Muscle layer of colon (tissue), 2 donors: ENCODE data around the gene TIMM10B.
"Not testable (repeated sequence)": the region's sequence is repeated elsewhere in the genome, so short reads cannot be mapped to it uniquely, and the experiment has no call there.

ENCODE experiments used
- H3K27ac ChIP-seq: one replicate; pipeline ENCODE4 v1.7.0; 2013; ENCODE audit warnings: low read depth, mild to moderate bottlenecking, low read length, moderate library complexity
- H3K27me3 ChIP-seq, 2 donors: one replicate each; pipeline ENCODE4 v1.7.0; 2013; ENCODE audit warnings: low read length in 2 of 2, mild to moderate bottlenecking in 2 of 2; ENCODE audit not compliant: insufficient read depth in 2 of 2, control insufficient read depth in 1 of 2
- H3K36me3 ChIP-seq: one replicate; pipeline ENCODE4 v1.7.0; 2013; ENCODE audit warnings: mild to moderate bottlenecking, low read length; ENCODE audit not compliant: insufficient read depth
- H3K4me1 ChIP-seq: one replicate; pipeline ENCODE4 v1.7.0; 2013; ENCODE audit warnings: mild to moderate bottlenecking, low read length; ENCODE audit not compliant: insufficient read depth
- H3K4me3 ChIP-seq, 2 donors: one replicate each; pipeline ENCODE4 v1.7.0; 2013; ENCODE audit warnings: low read length in 2 of 2, low read depth in 1 of 2, mild to moderate bottlenecking in 1 of 2, moderate library complexity in 1 of 2
- H3K9ac ChIP-seq: one replicate; pipeline ENCODE4 v1.7.0; 2013; ENCODE audit warnings: low read length
- H3K9me3 ChIP-seq: one replicate; pipeline ENCODE4 v1.7.0; 2013; ENCODE audit warnings: mild to moderate bottlenecking, low read length
- donor health status: abdominal sarcoma.
- donor health status: Adenocarcinoma of cecum.

The TIMM10B gene

GRCh38 chr11:6521946-6522345, 40.6 kb downstream of the TIMM10B start:
- H3K4me1 ChIP-seq, H3K9me3 ChIP-seq, H3K27me3 ChIP-seq, H3K4me3 ChIP-seq, H3K27ac ChIP-seq, H3K9ac ChIP-seq: not testable (repeated sequence)
- H3K36me3 ChIP-seq, result peaks cover 12% of the 10 kb centered on the region

DNA sequence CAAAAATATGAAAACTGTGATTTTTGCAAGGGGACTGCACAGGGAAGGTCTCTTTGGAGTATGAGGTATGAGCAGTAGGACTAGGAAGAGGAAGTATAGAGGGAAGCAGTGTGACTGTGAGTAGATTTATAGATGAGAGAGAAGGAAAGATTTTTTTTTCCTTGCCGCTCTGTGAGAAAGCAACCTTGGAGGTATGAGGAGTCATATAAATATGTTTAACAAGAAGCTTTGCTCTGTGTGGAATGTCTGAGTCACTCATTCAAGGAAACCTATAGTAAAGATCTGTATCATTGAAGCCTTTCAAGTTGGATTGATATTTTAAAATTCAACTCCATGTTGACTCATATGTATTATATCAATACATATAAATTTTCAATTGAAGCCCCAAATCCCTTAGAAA, 42.0 kb downstream of the TIMM10B start:
- no peaks in the 10 kb centered on the region for H3K27me3 ChIP-seq
- H3K9ac ChIP-seq, result no peak overlapping the region
- H3K4me3 ChIP-seq, result no peak overlapping the region
- peaks cover 12% of the 10 kb centered on the region for H3K36me3 ChIP-seq
- no peaks in the 10 kb centered on the region for H3K9me3 ChIP-seq
- no peaks in the 10 kb centered on the region for H3K4me1 ChIP-seq
- H3K27ac ChIP-seq, result no peak overlapping the region

DNA sequence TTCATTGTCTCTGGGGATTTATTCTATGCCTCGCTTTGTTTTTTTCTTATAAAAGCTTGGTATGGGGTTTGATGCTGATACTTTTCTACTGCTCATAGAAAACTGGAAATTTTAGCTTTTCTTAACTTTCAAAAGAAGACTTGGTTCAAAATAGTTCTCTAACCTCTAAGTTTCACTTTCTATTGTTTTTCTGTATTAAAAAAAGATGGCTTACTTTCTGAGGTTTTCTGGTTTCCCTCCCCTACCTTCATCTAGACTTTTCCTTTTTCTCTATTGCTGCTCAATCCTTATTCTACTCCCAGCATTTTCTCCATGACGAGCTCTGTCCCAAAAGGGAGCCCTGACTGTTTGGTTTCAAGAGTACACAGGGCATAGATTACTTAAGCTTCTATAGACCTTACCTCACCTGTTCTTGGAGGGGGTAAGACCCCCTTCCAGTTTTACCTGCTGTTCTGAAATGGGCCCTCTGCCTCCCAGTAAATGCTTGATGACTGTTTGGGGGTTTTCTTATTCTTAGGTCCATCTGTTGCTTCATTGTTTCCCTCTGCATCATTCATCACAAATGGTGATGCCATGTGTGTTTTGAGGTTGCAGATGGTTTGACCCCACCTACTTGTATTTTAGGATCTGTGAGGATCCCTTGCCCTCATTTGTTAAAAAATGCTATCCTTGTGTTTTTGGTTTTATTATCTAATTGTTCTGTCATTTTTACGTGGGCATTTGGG, 45.3 kb downstream of the TIMM10B start:
- H3K4me1 ChIP-seq, result no peaks in the 10 kb centered on the region
- no peak overlapping the region for H3K27ac ChIP-seq
- H3K4me3 ChIP-seq, result no peak overlapping the region
- no peaks in the 10 kb centered on the region for H3K9me3 ChIP-seq
- no peaks in the 10 kb centered on the region for H3K27me3 ChIP-seq
- H3K36me3 ChIP-seq, result peaks cover 5% of the 10 kb centered on the region
- no peak overlapping the region for H3K9ac ChIP-seq

- H3K36me3 ChIP-seq, result peaks cover 5% of the 10 kb centered on the region
- H3K9ac ChIP-seq, result no peak overlapping the region
- peaks cover 6% of the 10 kb centered on the region for H3K4me1 ChIP-seq
- H3K9me3 ChIP-seq, result no peaks in the 10 kb centered on the region
- no peak overlapping the region for H3K4me3 ChIP-seq
- no peaks in the 10 kb centered on the region for H3K27me3 ChIP-seq
- H3K27ac ChIP-seq, result no peak overlapping the region
Measured at GRCh38 chr11:6529266-6529665, 48.0 kb downstream of the TIMM10B start.

DNA sequence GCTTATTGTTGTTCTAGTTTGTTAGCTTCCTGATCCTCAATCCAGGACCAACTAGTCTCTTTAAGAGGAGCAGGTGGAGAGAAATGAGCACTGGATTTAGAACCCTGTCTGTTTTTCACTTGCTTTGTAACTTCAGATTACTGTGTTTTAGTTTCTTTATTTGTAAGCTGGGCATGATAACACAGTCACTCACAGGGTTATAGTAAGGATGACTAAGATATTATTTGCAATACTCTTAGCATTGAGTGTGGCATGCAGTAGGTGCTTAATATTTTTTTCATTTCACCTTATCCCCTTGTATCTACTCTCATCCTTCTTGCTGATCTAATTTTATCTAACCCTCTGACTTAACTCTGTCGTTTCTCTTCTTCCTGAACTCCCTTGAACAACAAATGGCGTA, 49.5 kb downstream of the TIMM10B start:
- H3K27me3 ChIP-seq, result no peaks in the 10 kb centered on the region
- no peak overlapping the region for H3K9ac ChIP-seq
- no peak overlapping the region for H3K27ac ChIP-seq
- H3K9me3 ChIP-seq, result no peaks in the 10 kb centered on the region
- no peak overlapping the region for H3K4me3 ChIP-seq
- peaks cover 5% of the 10 kb centered on the region for H3K36me3 ChIP-seq
- peaks cover 6% of the 10 kb centered on the region for H3K4me1 ChIP-seq

GRCh38 chr11:6531267-6531752, 50.0 kb downstream of the TIMM10B start:
- Histone ChIP-seq H3K9ac (no peak overlapping the region), H3K27me3 (no peaks in the 10 kb centered on the region), H3K4me1 (peaks cover 6% of the 10 kb centered on the region), H3K9me3 (no peaks in the 10 kb centered on the region), H3K4me3 (no peak overlapping the region), H3K36me3 (peaks cover 5% of the 10 kb centered on the region), H3K27ac (no peak overlapping the region)
